Endothelial cell of umbilical vein (primary cell): ENCODE data around the gene TMEM61. TPM values are rescaled to one million over a fixed set of nuclear protein-coding genes. Genes with fewer than 3 reads are reported as not detected.

Source experiments
- BruUV-seq: library from RNA; stranded (reverse); fragments of 400-500 nt; replicated peaks from 2 replicates; lab custom pipeline; 2021; lab: Mats Ljungman, UMichigan
- CTCF ChIA-PET: fragments of 300-600, 350-600 bp; sonication (Branson Sonifier 250); formaldehyde crosslinking; loops from one replicate; lab custom pipeline; 2021; ENCODE audit warnings: antibody characterized with exemption, inconsistent platforms; lab: Charles Lee
- POLR2A ChIA-PET: fragments of 300-600, 350-600 bp; sonication (Branson Sonifier 250); formaldehyde crosslinking; loops from one replicate; lab custom pipeline; 2021; ENCODE audit warnings: antibody characterized with exemption, inconsistent platforms; lab: Charles Lee
- DNase-seq: peaks from one replicate; pipeline ENCODE4 v3.0.0-alpha.2; 2011; ENCODE audit warnings: low read depth, low spot score
- FAIRE-seq: peaks from 2 replicates; lab custom pipeline; 2011; peaks lifted over from hg19 to GRCh38; lab: Jason Lieb, UNC
- H2AFZ ChIP-seq: 2 replicates; pipeline ENCODE4 v1.6.0; 2012; ENCODE audit warnings: low read depth, low read length, control low read depth, inconsistent platforms
- H3K27ac ChIP-seq: 2 replicates; pipeline ENCODE4 v1.5.1; 2011; ENCODE audit warnings: low read depth, mild to moderate bottlenecking, control low read depth, low read length, moderate library complexity; ENCODE audit not compliant: insufficient read depth
- H3K27me3 ChIP-seq, 2 experiments: 2 replicates each; pipeline versions ENCODE4 v1.6.0 to v1.6.1; 2011; ENCODE audit warnings: low read length in 2 of 2, mixed read lengths in 1 of 2; ENCODE audit not compliant: control insufficient read depth in 2 of 2, insufficient read depth in 2 of 2
- H3K36me3 ChIP-seq, 2 experiments: 2 replicates in 1 of 2; 3 replicates in 1 of 2; pipeline ENCODE4 v1.5.1; 2011; ENCODE audit warnings: low read length in 2 of 2, mild to moderate bottlenecking in 1 of 2, moderate library complexity in 1 of 2; ENCODE audit not compliant: control insufficient read depth in 2 of 2, insufficient read depth in 2 of 2; ENCODE audit errors: extremely low read depth in 1 of 2
- H3K4me1 ChIP-seq: 3 replicates; pipeline ENCODE4 v1.5.1; 2011; ENCODE audit warnings: mild to moderate bottlenecking, low read length; ENCODE audit not compliant: control insufficient read depth, insufficient read depth; ENCODE audit errors: extremely low read depth
- H3K4me2 ChIP-seq: 2 replicates; pipeline ENCODE4 v1.6.1; 2011; ENCODE audit warnings: low read length, control low read depth, mixed read lengths; ENCODE audit not compliant: insufficient read depth
- H3K4me3 ChIP-seq, 3 experiments: fragments of 200-600 bp in 1 of 3; sonication (generic), shearing (Covaris generic) in 1 of 3; replicated peaks in 1 of 3; 2 replicates each; pipeline ENCODE4 v1.5.1; 2011 to 2016; ENCODE audit warnings: control low read depth in 3 of 3, low read length in 3 of 3, mild to moderate bottlenecking in 2 of 3, inconsistent platforms in 1 of 3, low read depth in 1 of 3, moderate library complexity in 1 of 3; ENCODE audit not compliant: insufficient read depth in 1 of 3
- H3K79me2 ChIP-seq: 2 replicates; pipeline ENCODE4 v1.6.0; 2012; ENCODE audit warnings: low read length, inconsistent platforms; ENCODE audit not compliant: control insufficient read depth, insufficient read depth
- H3K9ac ChIP-seq: replicated peaks from 2 replicates; pipeline ENCODE3; 2011; ENCODE audit warnings: low read length, control low read depth; ENCODE audit not compliant: insufficient read depth; ENCODE audit errors: extremely low read depth
- H3K9me1 ChIP-seq: replicated peaks from 3 replicates; pipeline ENCODE4 v1.6.0; 2011; ENCODE audit warnings: mild to moderate bottlenecking, low read length; ENCODE audit not compliant: control insufficient read depth, insufficient read depth; ENCODE audit errors: extremely low read depth
- H3K9me3 ChIP-seq: replicated peaks from 2 replicates; pipeline ENCODE4 v1.5.1; 2012; ENCODE audit warnings: low read length, inconsistent platforms; ENCODE audit not compliant: control insufficient read depth, insufficient read depth
- H4K20me1 ChIP-seq: replicated peaks from 2 replicates; pipeline ENCODE3; 2011; ENCODE audit warnings: mild to moderate bottlenecking, low read length; ENCODE audit not compliant: control insufficient read depth, insufficient read depth; ENCODE audit errors: extremely low read depth
- EZH2 ChIP-seq: IDR thresholded peaks from 2 replicates; pipeline ENCODE4 v1.6.1; 2012; ENCODE audit warnings: borderline replicate concordance, low read depth, mild to moderate bottlenecking, moderate library complexity, low read length, inconsistent platforms; ENCODE audit not compliant: severe bottlenecking
- FOS ChIP-seq: IDR thresholded peaks from 2 replicates; pipeline ENCODE4 v1.6.1; 2011; ENCODE audit warnings: mild to moderate bottlenecking, low read length, moderate library complexity, borderline replicate concordance; ENCODE audit not compliant: insufficient read depth
- GATA2 ChIP-seq: IDR thresholded peaks from 2 replicates; pipeline ENCODE4 v1.7.0; 2011; ENCODE audit warnings: low read depth, mild to moderate bottlenecking, moderate library complexity, mixed read lengths, low read length; ENCODE audit not compliant: insufficient read length, insufficient read depth
- MYC ChIP-seq: IDR thresholded peaks from one replicate; pipeline ENCODE4 v1.6.1; 2011; ENCODE audit warnings: mild to moderate bottlenecking, low read depth, low read length
- POLR2A ChIP-seq: IDR thresholded peaks from 2 replicates; pipeline ENCODE4 v1.6.1; 2012; ENCODE audit warnings: low read depth, mild to moderate bottlenecking, control low read depth, low read length
- dilution Hi-C: fragments of 300-500 bp; cut with MboI; formaldehyde crosslinking; loops from one replicate; pipeline ENCODE4 v1.15.0; 2019; ENCODE audit warnings: low sequenced_read_pairs; ENCODE audit not compliant: extremely low pct_ligation_motif_present
- intact Hi-C: fragments of 100-400 bp; cut with micrococcal nuclease; formaldehyde crosslinking; loops from one replicate; pipeline ENCODE4 v1.10.0; 2022
- polyA plus RNA-seq, 4 experiments: library from polyadenylated mRNA; depleted of rRNA in 3 of 4; stranded (reverse) in 3 of 4; unstranded in 1 of 4; fragments of >200 nt; gene quantifications; 2 replicates each; pipeline versions ENCODE4 v1.2.1 to v1.2.3, GENCODE V29; 2011 to 2012; ENCODE audit warnings: missing spikeins in 1 of 4
- total RNA-seq: library from RNA; stranded (reverse); gene quantifications from 2 replicates; pipeline ENCODE4 v1.2.3, GENCODE V29; 2021
- TF ChIP-seq, protein P1 (sequence below): IDR thresholded peaks from 2 replicates; pipeline ENCODE4 v1.6.1; 2011; ENCODE audit not compliant: insufficient read depth, insufficient read length
- TF ChIP-seq, protein P2 (sequence below), 2 donors: IDR thresholded peaks; 1 replicate in 1 of 2; 2 replicates in 1 of 2; pipeline ENCODE4 v1.5.1; 2011; ENCODE audit warnings: low read length in 2 of 2, mild to moderate bottlenecking in 2 of 2, moderate library complexity in 2 of 2, control low read depth in 1 of 2, inconsistent platforms in 1 of 2, low read depth in 1 of 2; ENCODE audit not compliant: insufficient read depth in 1 of 2; ENCODE audit errors: extremely low read depth in 1 of 2

Gene TMEM61
- total and polyA plus RNA-seq, 2 donors (not counting 3 experiments of a cell fraction or from before 2014, with no cell fraction given): not detected

DNA sequence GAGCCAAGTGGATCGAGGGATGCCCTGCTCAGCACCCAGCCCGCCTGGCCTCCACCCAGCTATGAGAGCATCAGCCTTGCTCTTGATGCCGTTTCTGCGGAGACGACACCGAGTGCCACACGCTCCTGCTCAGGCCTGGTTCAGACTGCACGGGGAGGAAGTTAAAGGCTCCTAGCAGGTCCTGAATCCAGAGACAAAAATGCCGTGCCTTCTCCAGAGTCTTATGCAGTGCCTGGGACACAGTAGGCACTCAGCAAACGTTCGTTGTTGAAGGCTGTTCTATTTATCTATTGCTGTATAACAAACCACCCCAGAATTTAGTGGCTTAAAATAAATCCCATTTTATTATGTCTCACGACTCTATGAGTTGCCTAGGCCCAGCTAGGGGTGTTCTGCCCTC, 11.5 kb downstream of the TMEM61 start:
- intact Hi-C loops: no loop called here
- Histone ChIP-seq H3K36me3 (no peaks in the 10 kb centered on the region), H3K27me3 (peaks cover 2 to 5% of the 10 kb centered on the region in 2 experiments), H4K20me1 (no peaks in the 10 kb centered on the region), H3K4me2 (no peak overlapping the region), H3K9ac (no peak overlapping the region), H3K4me3 (no peak overlapping the region), H2AFZ (no peak overlapping the region), H3K9me1 (no peaks in the 10 kb centered on the region), H3K27ac (no peak overlapping the region), H3K9me3 (no peaks in the 10 kb centered on the region), H3K79me2 (no peaks in the 10 kb centered on the region), H3K4me1 (peaks cover 2% of the 10 kb centered on the region)
- dilution Hi-C loops: no loop called here
- no peak for FAIRE-seq
- DNase-seq: no peak
- no TSS peak for BruUV-seq
- CTCF ChIA-PET: interaction anchor here (1.3 to 25.0 kb wide), 2 partner anchors 30 to 46 kb away, joined by 3 to 918 read pairs; no protein-coding TSS in a partner anchor
- POLR2A ChIA-PET: no interaction called here
- TF ChIP-seq, protein P1, sequence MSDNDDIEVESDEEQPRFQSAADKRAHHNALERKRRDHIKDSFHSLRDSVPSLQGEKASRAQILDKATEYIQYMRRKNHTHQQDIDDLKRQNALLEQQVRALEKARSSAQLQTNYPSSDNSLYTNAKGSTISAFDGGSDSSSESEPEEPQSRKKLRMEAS: no peak
- TF ChIP-seq GATA2: no peak
- TF ChIP-seq POLR2A: no peak
- no peak for TF ChIP-seq EZH2
- TF ChIP-seq MYC: no peak
- no peak for TF ChIP-seq FOS
- TF ChIP-seq, protein P2, sequence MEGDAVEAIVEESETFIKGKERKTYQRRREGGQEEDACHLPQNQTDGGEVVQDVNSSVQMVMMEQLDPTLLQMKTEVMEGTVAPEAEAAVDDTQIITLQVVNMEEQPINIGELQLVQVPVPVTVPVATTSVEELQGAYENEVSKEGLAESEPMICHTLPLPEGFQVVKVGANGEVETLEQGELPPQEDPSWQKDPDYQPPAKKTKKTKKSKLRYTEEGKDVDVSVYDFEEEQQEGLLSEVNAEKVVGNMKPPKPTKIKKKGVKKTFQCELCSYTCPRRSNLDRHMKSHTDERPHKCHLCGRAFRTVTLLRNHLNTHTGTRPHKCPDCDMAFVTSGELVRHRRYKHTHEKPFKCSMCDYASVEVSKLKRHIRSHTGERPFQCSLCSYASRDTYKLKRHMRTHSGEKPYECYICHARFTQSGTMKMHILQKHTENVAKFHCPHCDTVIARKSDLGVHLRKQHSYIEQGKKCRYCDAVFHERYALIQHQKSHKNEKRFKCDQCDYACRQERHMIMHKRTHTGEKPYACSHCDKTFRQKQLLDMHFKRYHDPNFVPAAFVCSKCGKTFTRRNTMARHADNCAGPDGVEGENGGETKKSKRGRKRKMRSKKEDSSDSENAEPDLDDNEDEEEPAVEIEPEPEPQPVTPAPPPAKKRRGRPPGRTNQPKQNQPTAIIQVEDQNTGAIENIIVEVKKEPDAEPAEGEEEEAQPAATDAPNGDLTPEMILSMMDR (IDR thresholded peaks at IDR 0.05; ENCODE audit: extremely low read depth in 1 of 2, insufficient read depth in 1 of 2, low read depth in 1 of 2, low read length in 2 of 2): no peak
